Measurements from ENCODE around the gene MYB. TPM values are rescaled to one million over a fixed set of nuclear protein-coding genes. Genes with fewer than 3 reads are reported as not detected.

Gene MYB
- total and polyA plus RNA-seq, 12 donors = 0.14 to 11.8 (median 0.74) TPM

- TF ChIP-seq POLR2A (IDR thresholded peaks at IDR 0.05) (no peak), CTCF (IDR thresholded peaks at IDR 0.05) (no peak)
- no peak for DNase-seq
- Histone ChIP-seq H3K4me3 (no peak overlapping the region), H3K4me1 (replicated peaks in 1 of 2) (no peaks in the 10 kb centered on the region), H3K36me3 (replicated peaks in 1 of 2) (no peaks in the 10 kb centered on the region), H3K27me3 (no peaks in the 10 kb centered on the region), H3K27ac (no peak overlapping the region), H3K9me3 (replicated peaks in 1 of 3) (no peaks in the 10 kb centered on the region)
- intact Hi-C loops (cut with DNase I) = no loop called here
These were observed 12.3 kb upstream of the MYB start for GRCh38 chr6:135168766-135169165.

GRCh38 chr6:135170238-135170637 lies 10.9 kb upstream of the MYB start:
- no peak for DNase-seq
- no peaks in the 10 kb centered on the region for H3K36me3 ChIP-seq (replicated peaks in 1 of 2)
- H3K4me3 ChIP-seq = no peak overlapping the region
- H3K27me3 ChIP-seq = no peaks in the 10 kb centered on the region
- no peaks in the 10 kb centered on the region for H3K9me3 ChIP-seq (replicated peaks in 1 of 3)
- intact Hi-C loops (cut with DNase I) = no loop called here
- TF ChIP-seq POLR2A (IDR thresholded peaks at IDR 0.05) (no peak), CTCF (IDR thresholded peaks at IDR 0.05) (no peak)
- no peaks in the 10 kb centered on the region for H3K4me1 ChIP-seq (replicated peaks in 1 of 2)
- no peak overlapping the region for H3K27ac ChIP-seq
- 64 to 80% (median 76%) methylated on average over 2 of the region's 2 CpGs for WGBS, 4 donors

- Histone ChIP-seq H3K27ac (no peak overlapping the region), H3K4me1 (replicated peaks in 1 of 2) (no peaks in the 10 kb centered on the region), H3K9me3 (replicated peaks in 1 of 3) (no peaks in the 10 kb centered on the region), H3K4me3 (no peak overlapping the region), H3K36me3 (replicated peaks in 1 of 2) (no peaks in the 10 kb centered on the region), H3K27me3 (no peaks in the 10 kb centered on the region)
- 49 to 73% (median 71%) methylated on average over 3 of the region's 3 CpGs for WGBS, 4 donors
- intact Hi-C loops (cut with DNase I) = no loop called here
- no peak for DNase-seq
- TF ChIP-seq CTCF (IDR thresholded peaks at IDR 0.05) (no peak), POLR2A (IDR thresholded peaks at IDR 0.05) (no peak)
These were observed 10.3 kb upstream of the MYB start for GRCh38 chr6:135170849-135171248.

GRCh38 chr6:135173242-135173988 lies 7.7 kb upstream of the MYB start:
- Histone ChIP-seq H3K9me3 (replicated peaks in 1 of 3) (no peaks in the 10 kb centered on the region), H3K36me3 (replicated peaks in 1 of 2) (no peaks in the 10 kb centered on the region), H3K27ac (no peak overlapping the region), H3K4me1 (replicated peaks in 1 of 2) (no peaks in the 10 kb centered on the region), H3K27me3 (no peaks in the 10 kb centered on the region), H3K4me3 (no peak overlapping the region)
- WGBS, 4 donors = 89 to 96% (median 93%) methylated on average over 3 of the region's 3 CpGs
- DNase-seq = no peak
- TF ChIP-seq CTCF (IDR thresholded peaks at IDR 0.05) = no peak
- no peak for TF ChIP-seq POLR2A (IDR thresholded peaks at IDR 0.05)
- intact Hi-C loops (cut with DNase I) = no loop called here
